A673 (cell line): ENCODE results near the gene SEMA5B. TPM values are rescaled to one million over a fixed set of nuclear protein-coding genes. Genes with fewer than 3 reads are reported as not detected.

Experiments used
- BruUV-seq: library from RNA; stranded (reverse); fragments of 400-500 nt; replicated peaks from 2 replicates; lab custom pipeline; 2021; lab: Mats Ljungman, UMichigan
- CTCF ChIA-PET: fragments of 300-600 bp; sonication (Branson Sonifier 250); formaldehyde crosslinking; loops from one replicate; lab custom pipeline; 2022; ENCODE audit warnings: antibody characterized with exemption; lab: Charles Lee
- POLR2A ChIA-PET: fragments of 300-600 bp; sonication (Branson Sonifier 250); formaldehyde crosslinking; loops from one replicate; lab custom pipeline; 2022; ENCODE audit warnings: antibody characterized with exemption; ENCODE audit not compliant: low non-redundant PET; lab: Charles Lee
- DNase-seq: peaks from one replicate; pipeline ENCODE4 v3.0.0-alpha.2; 2015; ENCODE audit warnings: low spot score
- H3K27ac ChIP-seq: fragments of 200-600 bp; sonication (generic); 2 replicates; pipeline ENCODE4 v1.5.1; 2016; ENCODE audit warnings: mixed run types, low read depth, mild to moderate bottlenecking, mixed read lengths, antibody characterized with exemption, low read length; ENCODE audit not compliant: poor library complexity, severe bottlenecking
- H3K27me3 ChIP-seq: fragments of 200-600 bp; sonication (generic); replicated peaks from 2 replicates; pipeline ENCODE4 v1.6.1; 2017; ENCODE audit warnings: mixed run types, low read depth, mild to moderate bottlenecking, mixed read lengths, antibody characterized with exemption, low read length; ENCODE audit not compliant: insufficient read depth, poor library complexity
- H3K36me3 ChIP-seq: fragments of 200-600 bp; sonication (generic); 2 replicates; pipeline ENCODE4 v1.6.1; 2016; ENCODE audit warnings: mixed run types, mild to moderate bottlenecking, mixed read lengths, antibody characterized with exemption, low read length; ENCODE audit not compliant: insufficient read depth, poor library complexity, severe bottlenecking
- H3K4me1 ChIP-seq: fragments of 200-600 bp; sonication (generic); 2 replicates; pipeline ENCODE4 v1.6.1; 2017; ENCODE audit warnings: mixed run types, mild to moderate bottlenecking, mixed read lengths, antibody characterized with exemption, low read length; ENCODE audit not compliant: insufficient read depth, poor library complexity, severe bottlenecking
- H3K4me3 ChIP-seq: fragments of 200-600 bp; sonication (generic); 2 replicates; pipeline ENCODE4 v1.5.1; 2016; ENCODE audit warnings: low read depth, mixed run types, mild to moderate bottlenecking, mixed read lengths, low read length; ENCODE audit not compliant: poor library complexity, severe bottlenecking
- H3K9me3 ChIP-seq: fragments of 200-600 bp; sonication (generic); 2 replicates; pipeline ENCODE4 v1.6.1; 2016; ENCODE audit warnings: mixed run types, low read depth, mild to moderate bottlenecking, mixed read lengths, antibody characterized with exemption, low read length; ENCODE audit not compliant: poor library complexity, severe bottlenecking
- CTCF ChIP-seq: fragments of 300-800, 200-600 bp; sonication (generic); conservative IDR thresholded peaks from 2 replicates; pipeline ENCODE4 v1.5.1; 2017; ENCODE audit warnings: low read depth, mild to moderate bottlenecking, antibody characterized with exemption, low read length, moderate library complexity, mixed read lengths
- EZH2 ChIP-seq: fragments of 200-600 bp; sonication (generic); IDR thresholded peaks from 2 replicates; pipeline ENCODE4 v1.6.1; 2017; ENCODE audit warnings: borderline replicate concordance, low read depth, mild to moderate bottlenecking, mixed read lengths, antibody characterized with exemption, low read length; ENCODE audit not compliant: poor library complexity, severe bottlenecking
- intact Hi-C: fragments of 100-400 bp; cut with micrococcal nuclease; formaldehyde crosslinking; loops from one replicate; pipeline ENCODE4 v1.10.0; 2022; ENCODE audit not compliant: unreplicated experiment
- total RNA-seq: library from RNA; stranded (reverse); gene quantifications from 2 replicates; pipeline ENCODE4 v1.2.3, GENCODE V29; 2021

Gene SEMA5B
- total RNA-seq, 1 experiment from 2014 or later = 7.6 TPM

- BruUV-seq = no TSS peak
- peaks cover 22% of the 10 kb centered on the region for H3K4me1 ChIP-seq
- H3K27me3 ChIP-seq = no peaks in the 10 kb centered on the region
- no peak overlapping the region for H3K4me3 ChIP-seq
- intact Hi-C loops = no loop called here
- H3K9me3 ChIP-seq = no peaks in the 10 kb centered on the region
- ChIA-PET CTCF (no interaction called here), POLR2A (no interaction called here)
- H3K27ac ChIP-seq = no peak overlapping the region
- TF ChIP-seq EZH2 = no peak
- no peaks in the 10 kb centered on the region for H3K36me3 ChIP-seq
- no peak for DNase-seq
These were observed 48.5 kb upstream of the SEMA5B start for GRCh38 chr3:123076112-123076495.

GRCh38 chr3:123075359-123075758 lies 47.8 kb upstream of the SEMA5B start:
- CTCF ChIA-PET = no interaction called here
- intact Hi-C loops = no loop called here
- no TSS peak for BruUV-seq
- DNase-seq = no peak
- H3K27me3 ChIP-seq = no peaks in the 10 kb centered on the region
- no peak overlapping the region for H3K4me3 ChIP-seq
- H3K27ac ChIP-seq = no peak overlapping the region
- H3K36me3 ChIP-seq = no peaks in the 10 kb centered on the region
- H3K4me1 ChIP-seq = peaks cover 22% of the 10 kb centered on the region
- no peak for TF ChIP-seq CTCF
- no peak for TF ChIP-seq EZH2
- POLR2A ChIA-PET = interaction anchor here (0.5 kb wide), 1 partner anchor 129 kb away, joined by 4 read pairs; no protein-coding TSS in a partner anchor
- H3K9me3 ChIP-seq = no peaks in the 10 kb centered on the region

- H3K36me3 ChIP-seq = no peaks in the 10 kb centered on the region
- no peak overlapping the region for H3K4me3 ChIP-seq
- intact Hi-C loops = no loop called here
- no peak overlapping the region for H3K27ac ChIP-seq
- no peak for DNase-seq
- no peak for TF ChIP-seq CTCF
- TF ChIP-seq EZH2 = no peak
- H3K4me1 ChIP-seq = peaks cover 28% of the 10 kb centered on the region
- H3K9me3 ChIP-seq = no peaks in the 10 kb centered on the region
- H3K27me3 ChIP-seq = no peaks in the 10 kb centered on the region
- POLR2A ChIA-PET = no interaction called here
- BruUV-seq = no TSS peak
- CTCF ChIA-PET = no interaction called here
These were observed 45.0 kb upstream of the SEMA5B start for GRCh38 chr3:123072564-123072963.

GRCh38 chr3:123072152-123072551 lies 44.6 kb upstream of the SEMA5B start:
- CTCF ChIA-PET = no interaction called here
- intact Hi-C loops = no loop called here
- TF ChIP-seq CTCF = no peak
- TF ChIP-seq EZH2 = no peak
- Histone ChIP-seq H3K27me3 (no peaks in the 10 kb centered on the region), H3K9me3 (no peaks in the 10 kb centered on the region), H3K27ac (no peak overlapping the region), H3K4me1 (peaks cover 26% of the 10 kb centered on the region), H3K4me3 (no peak overlapping the region), H3K36me3 (no peaks in the 10 kb centered on the region)
- POLR2A ChIA-PET = no interaction called here
- no peak for DNase-seq
- no TSS peak for BruUV-seq
